GM19035 (cell line): ENCODE data around the gene TSPAN12.
"Not testable (repeated sequence)": the region's sequence is repeated elsewhere in the genome, so short reads cannot be mapped to it uniquely, and the experiment has no call there.

Experiments used
- ATAC-seq: cut with Tn5 transposase; IDR thresholded peaks from one replicate; pipeline ENCODE4 v1.9.1; 2021; ENCODE audit not compliant: unreplicated experiment

Gene TSPAN12, protein sequence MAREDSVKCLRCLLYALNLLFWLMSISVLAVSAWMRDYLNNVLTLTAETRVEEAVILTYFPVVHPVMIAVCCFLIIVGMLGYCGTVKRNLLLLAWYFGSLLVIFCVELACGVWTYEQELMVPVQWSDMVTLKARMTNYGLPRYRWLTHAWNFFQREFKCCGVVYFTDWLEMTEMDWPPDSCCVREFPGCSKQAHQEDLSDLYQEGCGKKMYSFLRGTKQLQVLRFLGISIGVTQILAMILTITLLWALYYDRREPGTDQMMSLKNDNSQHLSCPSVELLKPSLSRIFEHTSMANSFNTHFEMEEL

DNA sequence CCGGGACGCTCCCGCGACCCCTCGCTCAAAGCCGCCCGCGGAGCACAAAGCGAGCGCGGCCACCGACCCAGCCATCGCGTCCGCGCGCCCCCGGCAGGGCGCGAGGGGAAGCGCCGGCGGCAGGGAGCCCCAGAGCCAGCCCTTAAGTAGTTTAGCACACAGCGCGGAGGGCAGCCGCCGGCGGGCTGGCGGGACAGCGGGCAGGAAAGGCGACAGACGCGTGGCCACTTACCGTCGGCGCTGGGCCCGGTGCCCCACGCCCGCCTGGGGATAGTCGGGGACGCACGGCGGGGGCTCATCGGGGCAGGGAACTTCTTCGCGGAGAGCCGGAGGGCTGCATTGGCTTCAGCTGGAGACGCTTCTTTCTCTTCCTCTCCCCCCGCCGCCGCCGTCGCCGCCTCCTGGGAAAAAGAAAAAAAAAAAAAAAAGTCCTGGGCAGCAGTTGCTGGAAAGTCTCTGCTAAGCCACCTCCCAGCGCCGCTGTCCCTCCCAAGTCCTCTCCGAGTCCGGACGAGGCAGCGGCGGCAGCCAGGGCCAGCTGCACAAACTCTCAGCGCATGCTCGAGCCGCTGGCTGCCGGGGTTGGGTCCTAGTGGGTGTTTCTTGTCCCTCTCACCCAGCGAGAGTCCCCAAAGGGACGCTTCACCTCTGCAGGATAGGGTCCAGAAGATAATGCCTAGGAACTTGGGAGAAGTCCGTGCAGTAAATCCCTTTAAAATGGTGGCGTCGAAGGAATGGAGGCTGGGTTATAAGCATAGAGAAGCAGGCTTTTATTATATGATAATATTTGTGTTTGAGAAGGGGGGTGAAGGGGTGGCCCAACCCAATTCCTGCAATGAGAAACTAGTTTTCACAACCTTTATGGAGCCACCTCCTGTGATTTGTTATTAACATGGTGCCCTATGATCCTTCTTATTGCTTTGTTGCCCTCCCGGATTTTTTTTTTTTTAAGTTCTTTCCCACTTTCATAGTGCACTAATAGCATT, at the start of gene TSPAN12:
Gene TSPAN12 (minus strand): TSS at position 557 of the 986 bp plus-strand sequence. CDS start 1,381 bp downstream, outside the sequence.
- ATAC-seq: peak; percentile 86

DNA sequence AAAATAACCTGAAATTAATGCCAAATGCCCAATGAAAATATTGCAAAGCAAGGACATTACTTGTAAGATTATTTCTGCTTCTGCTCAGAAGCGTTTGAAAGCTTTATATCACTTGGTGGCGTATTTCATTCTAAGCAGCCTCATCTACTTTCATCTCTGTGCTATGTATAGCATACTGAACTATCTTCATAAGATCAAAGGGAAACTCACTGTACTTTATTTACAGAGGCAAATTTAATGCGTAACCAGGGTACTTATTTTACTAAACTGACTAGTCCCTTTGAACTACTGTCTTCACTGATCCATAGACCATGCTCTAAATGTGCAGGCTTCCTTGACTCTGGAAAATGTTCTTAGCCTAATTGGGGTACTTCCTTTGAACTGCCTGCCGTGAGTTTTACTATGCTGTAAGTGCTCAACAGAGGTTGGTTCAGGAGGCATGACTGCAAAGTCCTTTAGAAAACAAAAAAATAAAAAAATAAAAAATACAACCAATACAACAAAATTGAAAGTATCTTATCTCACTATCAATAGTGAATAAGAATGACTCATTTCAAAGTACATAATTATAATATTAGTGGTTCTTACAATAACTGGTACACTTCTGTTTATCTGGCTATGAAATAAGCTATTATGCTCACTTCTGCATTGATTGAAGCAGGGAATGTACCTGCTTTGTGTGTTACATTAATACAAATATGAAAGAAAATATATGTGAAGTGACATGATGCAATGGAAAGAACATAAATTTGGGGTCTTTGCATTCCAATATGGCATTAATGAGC, 41.0 kb upstream of the TSPAN12 start:
- ATAC-seq: no peak

DNA sequence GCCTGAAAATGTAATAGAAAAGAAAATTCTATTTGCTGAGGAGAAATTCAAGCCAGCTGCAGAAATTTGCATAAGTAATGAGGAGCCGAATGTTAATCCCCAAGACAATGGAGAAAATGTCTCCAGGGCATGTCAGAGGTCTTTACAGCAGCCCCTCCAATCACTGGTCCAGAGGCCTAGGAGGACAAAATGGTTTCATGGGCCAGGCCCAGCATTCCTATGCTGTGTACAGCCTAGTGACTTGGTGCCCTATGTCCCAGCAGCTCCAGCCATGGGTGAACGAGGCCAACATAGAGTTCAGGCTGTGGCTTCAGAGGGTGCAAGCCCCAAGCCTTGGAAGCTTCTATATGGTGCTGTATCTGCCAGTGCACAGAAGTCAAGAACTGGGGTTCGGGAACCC, 37.3 kb upstream of the TSPAN12 start:
- ATAC-seq: not testable (repeated sequence)

DNA sequence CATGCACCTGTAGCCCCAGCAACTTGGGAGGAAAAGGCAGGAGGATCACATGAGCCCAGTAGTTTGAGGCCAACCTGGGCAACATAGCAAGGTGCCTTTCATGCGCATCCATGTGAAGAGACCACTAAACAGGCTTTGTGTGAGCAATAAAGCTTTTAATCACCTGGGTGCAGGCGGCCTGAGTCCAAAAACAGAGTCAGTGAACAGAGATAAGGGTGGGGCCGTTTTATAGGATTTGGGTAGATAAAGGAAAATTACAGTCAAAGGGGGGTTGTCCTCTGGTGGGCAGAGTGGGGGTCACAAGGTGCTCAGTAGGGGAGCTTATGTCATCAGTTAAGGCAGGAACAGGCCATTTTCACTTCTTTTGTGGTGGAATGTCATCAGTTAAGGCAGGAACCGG, 27.7 kb upstream of the TSPAN12 start:
- ATAC-seq: not testable (repeated sequence)

DNA sequence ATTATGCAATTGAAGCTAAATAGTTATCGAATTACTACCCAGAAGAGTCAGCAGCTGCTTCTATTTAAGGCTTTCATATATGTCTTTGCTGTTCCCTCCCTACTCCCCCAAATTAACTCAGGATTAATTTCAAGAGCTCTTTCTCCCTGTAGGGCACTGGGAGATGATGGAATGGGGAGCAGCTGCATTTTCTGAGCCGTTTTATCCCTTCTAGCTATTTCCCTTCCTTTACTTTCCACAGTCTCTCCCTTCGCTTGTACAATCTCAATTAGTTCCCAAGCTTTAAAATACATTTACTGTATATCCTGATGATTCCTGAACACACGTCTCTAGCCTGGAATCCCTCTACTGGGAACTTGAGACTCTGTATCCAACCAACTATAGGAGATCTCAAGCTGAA, 19.8 kb upstream of the TSPAN12 start:
- ATAC-seq: no peak

DNA sequence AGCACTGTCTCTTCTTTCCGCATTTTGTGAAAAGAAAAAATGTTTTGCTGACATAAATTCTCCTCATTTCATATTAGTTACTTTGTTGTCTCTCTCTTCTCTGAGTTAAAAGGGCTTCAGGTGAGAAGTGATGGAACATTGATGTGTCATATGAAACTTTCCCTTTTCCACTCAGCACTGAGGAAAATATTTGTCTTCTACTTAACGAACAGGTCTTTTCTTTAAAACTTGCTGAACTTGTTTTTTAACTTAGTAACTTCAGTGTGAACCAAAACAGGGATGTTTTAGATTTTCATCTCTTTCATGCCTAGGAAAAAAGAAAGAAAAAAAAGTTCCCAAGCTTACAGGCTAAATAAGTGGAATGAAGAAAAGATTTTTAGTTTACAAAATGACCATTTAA, 19.0 kb upstream of the TSPAN12 start:
- ATAC-seq: no peak

DNA sequence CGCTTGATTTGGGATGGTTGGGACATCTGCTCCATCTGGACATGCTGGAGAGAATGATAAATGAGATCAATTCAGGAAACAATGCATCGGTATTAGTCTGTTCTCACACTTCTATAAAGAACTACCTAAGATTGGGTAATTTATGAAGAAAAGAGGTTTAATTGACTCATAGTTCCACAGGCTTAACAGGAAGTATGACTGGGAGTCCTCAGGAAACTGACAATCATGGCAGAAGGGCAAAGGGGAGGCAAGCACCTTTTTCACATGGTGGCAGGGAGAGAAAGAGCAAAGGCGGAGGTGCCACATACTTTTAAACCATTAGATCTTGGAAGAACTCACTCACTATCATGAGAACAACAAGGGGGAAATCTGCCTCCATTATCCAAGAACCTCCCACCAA, 16.8 kb upstream of the TSPAN12 start:
- ATAC-seq: no peak

DNA sequence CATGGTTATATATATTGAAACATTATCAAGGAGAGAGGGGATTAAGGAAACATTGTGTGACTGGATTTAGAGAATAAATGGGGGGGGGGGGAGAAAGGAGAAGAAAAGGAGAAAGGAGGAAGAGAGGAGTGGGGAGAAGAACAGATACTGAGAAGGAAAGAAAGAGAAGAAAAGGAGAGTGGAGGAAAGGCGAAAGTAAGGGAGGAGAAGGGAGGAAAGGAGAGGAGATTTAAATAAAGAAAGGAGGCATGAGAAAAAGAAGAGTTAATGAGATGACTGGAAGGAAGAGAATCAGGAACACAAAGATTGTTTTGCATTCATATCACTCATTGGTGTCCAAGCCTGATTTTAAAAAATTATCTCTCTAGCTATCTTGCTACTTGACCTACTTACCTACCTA, 16.1 kb upstream of the TSPAN12 start:
- no peak for ATAC-seq

DNA sequence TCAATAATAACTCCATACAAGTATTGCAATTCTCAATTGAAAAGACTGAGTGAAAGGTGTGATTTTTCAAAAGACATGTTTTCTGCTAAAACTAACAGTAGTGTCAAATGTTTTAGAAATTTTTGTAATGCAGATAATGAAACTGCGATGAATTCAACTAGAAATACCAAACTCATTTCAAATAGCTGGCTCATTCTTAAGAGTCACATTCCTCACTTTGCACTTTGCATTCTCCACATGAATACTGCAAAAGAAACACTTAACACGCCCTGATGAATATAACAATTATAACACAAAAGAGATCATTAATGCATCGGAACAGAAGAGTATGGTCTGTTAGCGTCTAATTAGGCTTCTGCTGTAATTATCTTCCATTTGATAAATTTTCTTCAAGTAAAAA, 15.5 kb upstream of the TSPAN12 start:
- no peak for ATAC-seq

DNA sequence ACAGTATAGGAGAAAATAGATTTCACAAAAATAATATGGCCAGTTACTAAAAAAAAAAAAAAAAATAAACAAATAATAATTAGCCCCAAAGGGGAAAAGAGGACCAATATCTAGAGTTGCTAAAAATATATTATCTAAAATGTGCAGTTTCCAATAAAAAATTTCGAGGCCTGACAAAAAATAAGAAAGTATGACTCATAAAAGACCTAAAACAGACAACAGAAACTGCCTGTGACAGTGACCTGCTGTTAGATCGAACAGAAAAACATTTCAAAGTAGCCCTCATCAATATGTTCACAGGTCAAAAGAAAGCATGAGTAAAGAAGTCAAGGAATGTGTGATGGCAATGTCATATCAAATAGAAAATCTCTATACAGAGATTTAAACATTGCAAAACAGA, 11.8 kb upstream of the TSPAN12 start:
- peak; percentile 66 for ATAC-seq

DNA sequence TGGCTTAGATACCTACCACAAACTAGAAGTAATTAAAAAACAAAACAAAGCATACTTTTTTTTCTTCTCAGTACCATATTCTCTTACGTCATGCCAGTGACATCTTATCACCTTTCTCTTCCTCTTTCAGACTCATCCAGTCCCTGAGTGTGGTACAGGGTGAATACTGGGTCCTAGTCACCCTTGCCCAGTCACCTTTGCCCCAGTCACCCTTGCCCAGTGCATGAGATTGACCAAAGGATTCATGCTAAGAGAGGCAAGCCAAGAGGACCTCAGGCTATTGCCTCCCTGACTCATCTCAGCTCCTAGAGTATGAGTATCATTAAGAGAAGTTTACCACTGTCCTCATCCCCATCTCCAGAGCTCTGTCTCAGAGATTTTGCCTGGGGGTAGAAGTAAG, 10.0 kb upstream of the TSPAN12 start:
- ATAC-seq: peak; percentile 47

DNA sequence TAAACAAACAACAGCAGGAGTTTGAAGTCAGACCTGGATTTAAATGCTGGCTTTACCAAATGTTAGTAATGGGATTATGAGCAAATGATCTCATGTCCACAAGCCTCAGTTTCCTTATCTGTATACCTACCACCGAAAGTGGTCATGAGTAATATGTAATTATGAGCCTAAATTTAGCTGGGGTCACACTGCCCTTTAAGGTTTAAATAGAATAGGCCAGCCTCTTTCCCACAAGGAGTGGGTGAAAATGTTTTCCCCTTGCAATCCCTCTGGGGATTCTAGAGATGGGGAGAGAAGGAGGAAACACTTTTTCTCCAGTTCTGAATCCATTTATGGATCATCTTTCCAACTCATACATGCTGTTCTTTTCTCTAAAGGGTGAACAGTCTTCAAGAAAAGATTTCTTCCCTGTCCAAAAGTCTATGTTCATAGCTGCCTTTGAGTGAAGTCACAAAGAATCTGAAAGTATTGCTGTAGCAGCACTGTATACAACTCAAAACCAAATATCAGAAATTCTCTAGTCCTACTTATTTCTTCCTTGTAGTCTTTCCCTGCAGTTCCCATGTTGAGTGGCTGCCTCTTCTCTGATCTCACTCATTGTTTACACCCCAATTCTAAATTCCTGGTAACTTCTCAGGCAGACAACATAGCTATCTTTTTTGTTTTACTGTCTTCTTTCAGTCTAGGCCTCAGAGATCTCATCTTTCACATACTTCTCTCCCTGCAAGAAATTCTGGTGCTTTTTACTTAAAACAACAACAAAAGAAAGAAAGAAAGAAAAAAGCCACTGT, 7.4 kb upstream of the TSPAN12 start:
- no peak for ATAC-seq

DNA sequence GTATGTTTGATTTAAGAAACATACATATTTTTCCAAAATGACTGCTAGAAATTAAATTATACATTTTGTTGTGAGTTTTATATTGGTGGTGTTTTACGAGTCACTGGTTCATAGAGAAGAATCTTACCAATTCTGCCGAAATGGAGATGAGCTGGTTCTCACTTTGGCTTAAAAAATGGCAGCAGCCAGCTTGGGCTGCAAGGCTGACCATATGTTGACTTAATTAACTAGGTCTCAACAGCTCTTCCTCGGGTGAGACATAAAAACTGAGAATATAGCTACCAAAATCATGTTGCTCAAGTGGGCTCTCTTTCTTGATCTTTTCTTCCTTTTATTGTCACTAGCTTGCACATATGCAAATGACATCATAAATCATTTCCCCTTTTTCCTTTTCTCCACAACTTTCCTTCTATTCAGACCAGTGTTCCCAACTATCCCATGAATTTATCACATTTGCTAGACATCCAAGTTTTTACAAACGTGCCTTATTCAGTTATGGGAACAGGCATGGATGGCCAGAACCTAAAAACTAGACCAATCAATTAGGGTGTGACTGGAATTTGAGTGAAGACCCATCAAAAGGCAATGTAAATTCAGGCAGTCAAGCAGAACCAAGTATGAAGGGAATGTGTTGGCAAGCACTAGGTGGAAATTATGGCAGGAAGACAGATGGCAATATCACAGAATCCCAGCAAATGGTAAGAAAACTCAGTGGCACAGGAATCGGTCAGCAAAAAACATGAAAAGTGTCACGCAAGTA, 6.4 kb upstream of the TSPAN12 start:
- no peak for ATAC-seq

DNA sequence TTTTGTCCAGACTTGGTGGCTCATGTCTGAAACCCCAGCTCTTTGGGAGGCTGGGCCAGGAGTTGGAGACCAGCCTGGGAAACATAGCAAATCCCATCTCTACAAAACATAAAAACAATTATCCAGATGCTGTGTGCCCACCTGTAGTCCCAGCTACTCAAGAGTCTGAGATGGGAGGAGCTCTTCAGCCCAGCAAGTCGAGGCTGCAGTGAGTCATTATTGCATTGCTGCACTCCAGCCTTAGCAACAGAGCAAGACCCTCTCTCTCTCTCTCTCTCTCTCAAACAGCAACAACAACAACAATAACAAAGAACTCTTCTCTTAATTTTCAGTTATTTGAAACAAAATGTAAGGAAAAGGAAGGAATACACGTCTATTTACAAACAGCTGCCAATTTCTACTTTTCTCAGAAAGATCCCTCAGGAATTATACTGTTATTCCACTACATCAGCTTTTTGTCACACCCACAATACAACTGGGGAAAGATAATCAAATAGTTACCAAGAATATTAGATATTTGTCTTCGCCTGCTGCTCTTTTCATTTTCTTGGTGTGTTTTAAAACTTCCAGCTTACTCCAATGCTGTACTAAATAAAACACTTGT, 5.1 kb upstream of the TSPAN12 start:
- ATAC-seq: no peak

DNA sequence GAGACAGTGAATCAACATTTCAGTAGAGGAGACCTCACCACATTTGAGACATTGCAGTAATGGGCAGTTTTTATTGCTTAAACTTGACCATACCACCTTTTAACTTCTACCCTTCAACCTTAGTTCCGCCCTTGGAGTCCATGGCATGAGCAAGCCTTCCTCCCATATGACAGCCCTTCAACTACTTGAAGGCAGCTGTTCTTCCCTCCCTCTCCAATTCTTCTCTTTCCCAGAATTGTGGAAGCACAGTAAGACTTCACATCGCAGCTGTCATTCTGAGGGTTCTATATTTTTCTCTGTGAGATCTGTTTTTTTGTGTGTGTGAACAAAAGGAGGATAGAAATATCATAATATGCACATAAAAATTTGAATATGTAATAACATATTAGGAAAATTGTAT, 2.2 kb upstream of the TSPAN12 start:
- no peak for ATAC-seq

DNA sequence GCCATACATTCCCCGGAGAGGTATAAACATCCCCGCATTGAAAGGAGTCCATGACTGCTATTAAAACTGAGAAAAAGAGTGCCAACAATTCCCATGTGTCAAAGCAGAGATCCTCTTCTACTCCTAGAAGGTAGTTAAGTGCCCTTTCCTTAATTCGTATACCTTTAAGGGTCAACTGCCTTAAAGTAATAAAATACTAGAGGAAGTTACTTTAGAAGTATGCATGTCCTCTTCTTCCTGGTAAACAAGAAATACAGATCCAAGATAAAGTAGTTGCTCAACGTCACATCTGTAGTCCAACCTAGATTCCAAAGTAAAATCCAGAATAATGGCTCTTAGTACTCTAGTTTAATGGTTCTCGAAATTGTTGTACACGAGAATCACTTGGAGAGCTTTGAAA, 1.5 kb upstream of the TSPAN12 start:
- no peak for ATAC-seq

DNA sequence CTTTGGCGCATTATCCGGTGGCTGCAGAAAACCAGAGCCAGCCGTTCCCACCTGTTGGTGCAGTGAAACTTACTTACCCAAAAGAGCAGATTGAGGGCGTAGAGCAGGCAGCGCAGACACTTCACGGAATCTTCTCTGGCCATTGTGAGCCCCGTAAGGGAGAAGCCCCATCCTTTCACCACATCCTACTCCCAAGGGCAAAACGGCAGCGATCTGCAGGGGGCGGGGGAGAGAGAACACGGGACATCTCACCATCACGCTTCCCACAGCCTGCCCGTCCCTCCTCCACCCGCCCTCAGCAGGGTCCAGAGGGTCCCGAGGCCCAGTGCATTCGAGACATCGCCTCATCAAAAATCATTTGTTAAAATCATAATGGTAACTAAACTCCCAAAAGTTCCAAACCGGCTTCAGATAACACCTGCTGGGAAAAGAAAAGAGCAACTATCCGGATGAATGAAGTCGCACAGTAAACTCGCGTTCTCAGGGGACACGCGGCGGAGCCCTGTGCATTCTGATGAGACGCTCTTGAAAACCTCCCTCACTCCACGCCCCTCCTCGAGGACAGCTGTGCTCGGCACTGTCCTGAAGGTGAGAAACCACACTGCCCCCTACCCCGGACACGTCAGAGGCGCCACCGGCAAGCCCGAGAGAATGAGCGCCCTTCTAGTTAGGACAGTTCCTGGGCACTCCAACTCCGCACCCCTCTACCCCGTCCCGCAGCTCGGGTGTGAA, 1.2 kb downstream of the TSPAN12 start:
- peak; percentile 75 for ATAC-seq

DNA sequence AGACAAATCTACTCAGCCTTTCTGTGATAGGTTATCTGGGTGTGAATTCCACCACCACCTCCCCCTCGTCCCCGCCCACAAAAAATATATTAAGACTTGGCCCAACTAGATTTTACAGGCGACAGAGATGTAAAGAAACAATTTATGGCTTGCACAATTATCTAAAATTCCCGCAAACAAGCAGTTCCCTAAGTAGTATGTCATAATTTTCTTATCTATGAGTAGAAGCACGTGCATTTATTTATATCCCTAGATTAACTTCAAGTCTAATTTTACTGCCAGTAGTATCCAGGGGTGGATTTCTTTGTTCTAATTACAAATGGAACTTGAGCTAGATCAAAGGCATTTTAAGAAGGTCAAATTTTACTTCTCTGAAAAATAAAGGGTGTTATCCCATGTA, 1.7 kb downstream of the TSPAN12 start:
- no peak for ATAC-seq

DNA sequence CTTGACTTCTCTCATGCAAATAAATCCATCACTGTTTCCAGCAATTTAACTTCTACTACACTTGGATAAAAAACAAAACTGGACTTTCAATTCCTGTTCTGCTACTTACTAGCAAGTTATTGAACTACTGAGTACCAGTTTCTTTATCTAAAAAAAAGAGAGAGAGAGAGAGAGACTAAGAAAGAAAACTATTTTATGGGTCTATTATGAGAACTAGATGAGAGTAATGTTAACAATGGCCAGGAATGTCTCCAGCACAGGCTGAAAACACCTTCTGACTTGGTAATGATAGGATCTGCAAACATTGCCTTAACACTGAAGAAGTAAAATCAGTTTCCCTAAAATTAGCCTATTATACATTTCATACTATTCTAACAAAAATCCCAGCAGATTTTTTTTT, 5.2 kb downstream of the TSPAN12 start:
- no peak for ATAC-seq
